Measurements from ENCODE around the gene PIGO. TPM values are rescaled to one million over a fixed set of nuclear protein-coding genes. Genes with fewer than 3 reads are reported as not detected.

Gene PIGO
- total and polyA plus RNA-seq, 10 of the 15 experiments (the other 5 are each of a cell fraction or from before 2014, with no cell fraction given), result 8.2 to 23.3 (median 18.4) TPM

GRCh38 chr9:35079426-35080341 lies 16.7 kb downstream of the PIGO start, which contains the start of gene FANCG (continued):
- no peak for TF ChIP-seq ASH2L (IDR thresholded peaks at IDR 0.05; ENCODE audit: borderline replicate concordance, low read depth)

- DNase-seq (ENCODE audit: low read depth, low spot score) (no peak), FAIRE-seq (no peak)
These were observed 17.4 kb downstream of the PIGO start for GRCh38 chr9:35079041-35079425.

More at GRCh38 chr9:35079041-35079425, 17.4 kb downstream of the PIGO start:
- H3K9ac ChIP-seq (ENCODE audit: control insufficient read depth, insufficient read depth, low read length), result peak overlapping the region; percentile 95
- H3K27ac ChIP-seq (ENCODE audit: control insufficient read depth, insufficient read depth), result peak overlapping the region; percentile 88
- 2% methylated on average over 10 of the region's 10 CpGs for WGBS (ENCODE audit: insufficient coverage, insufficient replicate concordance, low lambda C conversion rate, missing lambda C conversion rate)
- H3K4me1 ChIP-seq (ENCODE audit: control insufficient read depth, insufficient read depth, low read length), result peaks cover 6% of the 10 kb centered on the region; the same call in 1 of the 2 replicates
- ChIA-PET RAD21 (ENCODE audit: unreplicated experiment) (interaction anchor here (1.1 to 2.0 kb wide), 3 partner anchors 36 to 655 kb away, joined by 4 to 8 read pairs (median 8); partner anchors contain the start of gene ATOSB), CTCF (interaction anchor here (0.9 to 5.0 kb wide), 6 partner anchors 7 to 88 kb away, joined by 3 to 44 read pairs (median 3); partner anchors contain the start of gene PIGO), POLR2A (interaction anchor here (1.2 to 3.8 kb wide), 7 partner anchors 7 to 35 kb away, joined by 4 to 35 read pairs (median 9); partner anchors contain the start of genes PIGO, STOML2 and VCP), SMC1A (ENCODE audit: uncharacterized antibody, unreplicated experiment) (interaction anchor here (1.0 to 3.4 kb wide), 5 partner anchors 7 to 35 kb away, joined by 3 to 19 read pairs (median 3); partner anchors contain the start of gene VCP)
- no peak for TF ChIP-seq POU2F2 (IDR thresholded peaks at IDR 0.05; ENCODE audit: borderline replicate concordance, low read depth, low read length)
- H3K4me3 ChIP-seq, result peak overlapping the region; percentile 90
- no peaks in the 10 kb centered on the region for H3K9me3 ChIP-seq (replicated peaks; ENCODE audit: control insufficient read depth, insufficient read depth, low read length)
- H3K4me2 ChIP-seq (ENCODE audit: control insufficient read depth, insufficient read depth), result peak overlapping the region; percentile 97
- in situ Hi-C loops (cut with MboI) (no loop called here), intact Hi-C loops (cut with micrococcal nuclease; ENCODE audit: unreplicated experiment) (loop anchor here (2.0 to 10.0 kb wide), 2 partner anchors 24 to 646 kb away; partner anchors contain the start of gene STOML2)
- peaks cover 0 to 7% of the 10 kb centered on the region in 2 experiments; a peak in 3 of 4 replicates for H3K36me3 ChIP-seq (ENCODE audit: control insufficient read depth in 2 of 2, insufficient read depth in 2 of 2, low read length in 1 of 2)
- ATAC-seq, result peak; percentile 10
- TSS peak; percentile 55 for BruUV-seq (replicated peaks)
- H3K27me3 ChIP-seq (replicated peaks in 1 of 2; ENCODE audit: control insufficient read depth in 2 of 2, insufficient read depth in 2 of 2, low read length in 1 of 2), result no peaks in the 10 kb centered on the region
- H2AFZ ChIP-seq (ENCODE audit: control insufficient read depth, low read depth, low read length), result peak overlapping the region; percentile 89
- H3K79me2 ChIP-seq (ENCODE audit: control insufficient read depth, insufficient read depth, low read length), result peaks cover 19% of the 10 kb centered on the region
- no peaks in the 10 kb centered on the region for H4K20me1 ChIP-seq (ENCODE audit: control insufficient read depth, insufficient read depth)
